ENCODE results near the gene RGS17.
A peak's percentile ranks its signal among the peaks of the same experiment; 100 is the strongest.

Gene RGS17

GRCh38 chr6:153081914-153082313 is 49.2 kb downstream of the RGS17 start:
- DNase-seq, result no peak

DNA sequence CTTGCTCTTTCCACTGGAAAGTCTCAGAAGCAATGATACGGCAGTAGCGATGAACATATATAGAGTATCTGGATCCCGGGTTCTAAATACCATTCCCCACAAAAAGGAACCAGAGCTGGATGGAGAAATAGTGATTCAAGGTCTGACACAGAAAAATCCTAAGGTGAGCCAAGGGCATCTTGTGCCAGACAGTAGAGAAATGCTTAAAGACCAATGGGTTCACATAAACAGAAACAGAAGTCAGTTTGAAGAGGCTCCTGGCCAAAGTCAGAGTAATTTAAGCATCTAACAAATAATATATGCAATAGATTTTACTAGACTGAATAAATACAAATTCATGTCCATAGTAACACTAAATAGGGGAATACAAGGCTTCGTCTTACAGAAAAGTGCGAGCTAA is 54.7 kb downstream of the RGS17 start:
- no peak for DNase-seq

- DNase-seq, result no peak
Measured at GRCh38 chr6:153074761-153075160, 56.3 kb downstream of the RGS17 start.

GRCh38 chr6:153073841-153074240 is 57.2 kb downstream of the RGS17 start:
- DNase-seq, result peak in 2 of 3 donors; percentile 32 to 37

GRCh38 chr6:153070756-153071155 is 60.3 kb downstream of the RGS17 start:
- DNase-seq, result no peak

DNA sequence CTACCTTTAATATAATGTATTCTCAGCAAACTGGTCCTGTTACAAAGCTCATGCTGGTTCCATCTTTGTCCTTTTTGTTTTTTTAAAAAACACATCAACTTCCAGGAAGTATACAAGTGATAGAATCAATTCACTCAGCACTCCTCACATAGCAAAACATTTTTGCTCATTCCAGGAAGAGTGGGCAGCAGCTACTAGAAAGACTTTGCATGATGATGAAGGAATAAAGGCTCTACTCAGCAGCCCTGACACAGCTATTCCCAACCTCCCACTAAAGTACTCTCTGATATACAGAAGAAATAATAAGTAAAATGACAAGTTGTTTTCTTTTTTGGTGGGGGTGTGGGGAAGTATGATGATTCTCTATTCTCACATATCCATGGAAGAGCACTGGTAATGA is 61.2 kb downstream of the RGS17 start:
- no peak for DNase-seq

DNA sequence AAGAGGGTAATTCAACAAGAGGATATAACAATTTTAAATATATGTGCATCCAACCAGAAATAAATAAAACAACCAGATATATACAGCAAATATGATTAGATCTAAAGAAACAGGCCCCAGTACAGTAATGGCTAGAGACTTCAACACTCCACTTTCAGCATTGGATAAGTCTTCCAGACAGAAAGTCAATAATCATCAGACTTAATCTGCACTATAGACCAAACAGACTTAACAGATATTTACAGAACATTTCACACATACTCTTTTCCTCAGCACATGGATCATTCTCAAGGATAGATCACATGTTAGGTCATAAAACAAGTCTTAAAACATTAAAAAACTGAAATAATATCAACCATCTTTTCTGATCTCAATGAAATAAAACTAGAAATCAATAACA is 65.9 kb downstream of the RGS17 start:
- DNase-seq, result no peak

DNA sequence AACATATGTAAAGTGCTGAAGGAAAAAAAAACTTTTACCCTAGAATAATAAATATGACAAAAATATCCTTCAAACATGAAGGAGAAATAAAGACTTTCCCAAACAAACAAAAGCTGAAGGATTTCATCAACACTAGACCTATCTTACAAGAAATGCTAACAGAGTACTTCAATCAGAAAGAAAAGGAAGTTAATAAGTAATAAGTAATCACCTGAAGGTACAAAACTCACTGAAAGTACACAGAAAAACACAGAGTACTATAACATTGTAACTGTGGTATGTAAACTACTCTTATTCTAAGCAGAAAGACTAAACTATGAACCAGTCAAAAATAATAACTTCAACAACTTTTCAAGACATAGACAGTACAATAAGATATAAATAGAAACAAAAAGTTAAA is 67.1 kb downstream of the RGS17 start:
- no peak for DNase-seq

- no peak for DNase-seq
Measured at GRCh38 chr6:153062516-153062915, 68.6 kb downstream of the RGS17 start.

- DNase-seq, result peak; percentile 19 to 37 (median 37)
Measured at GRCh38 chr6:153059757-153060156, 71.3 kb downstream of the RGS17 start.

DNA sequence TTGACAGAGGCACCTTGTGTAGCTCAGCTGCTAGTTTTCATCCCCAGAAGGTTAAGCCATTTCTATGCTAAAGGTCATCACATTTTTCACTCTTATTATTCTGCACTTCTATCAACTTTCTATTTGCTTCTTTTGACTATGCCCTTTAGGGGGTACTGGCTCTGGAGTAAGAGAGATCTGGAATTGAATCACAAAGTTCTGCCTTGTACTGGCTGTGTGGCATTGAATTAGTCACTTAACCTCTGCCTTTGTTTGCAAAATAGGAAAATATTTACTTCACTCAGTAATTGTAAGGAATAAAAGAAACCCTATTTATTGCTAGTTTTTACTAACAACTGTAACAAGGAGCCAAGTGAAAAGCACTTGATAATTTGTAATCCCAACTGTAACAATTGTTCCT is 71.8 kb downstream of the RGS17 start:
- no peak for DNase-seq

DNA sequence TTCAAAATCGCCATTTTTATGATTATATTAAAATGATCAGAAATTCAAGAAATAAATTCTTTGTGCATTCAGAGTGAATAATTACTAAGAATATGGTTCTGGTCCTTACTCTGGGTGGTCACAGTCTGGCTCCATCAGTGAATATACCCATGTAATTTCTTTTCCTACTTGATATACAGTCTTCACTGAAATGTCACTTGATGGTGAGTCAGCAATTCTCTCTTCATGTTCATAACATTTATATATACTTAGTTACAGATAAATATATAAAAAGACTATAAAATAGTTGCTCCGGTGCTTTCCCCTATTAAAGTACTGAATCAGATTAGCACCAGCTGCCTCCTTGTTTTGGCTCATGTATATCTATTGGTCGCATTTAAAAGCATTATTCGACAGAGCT is 72.2 kb downstream of the RGS17 start:
- DNase-seq, result no peak

- DNase-seq, result no peak
Measured at GRCh38 chr6:153058291-153058690, 72.8 kb downstream of the RGS17 start.

DNA sequence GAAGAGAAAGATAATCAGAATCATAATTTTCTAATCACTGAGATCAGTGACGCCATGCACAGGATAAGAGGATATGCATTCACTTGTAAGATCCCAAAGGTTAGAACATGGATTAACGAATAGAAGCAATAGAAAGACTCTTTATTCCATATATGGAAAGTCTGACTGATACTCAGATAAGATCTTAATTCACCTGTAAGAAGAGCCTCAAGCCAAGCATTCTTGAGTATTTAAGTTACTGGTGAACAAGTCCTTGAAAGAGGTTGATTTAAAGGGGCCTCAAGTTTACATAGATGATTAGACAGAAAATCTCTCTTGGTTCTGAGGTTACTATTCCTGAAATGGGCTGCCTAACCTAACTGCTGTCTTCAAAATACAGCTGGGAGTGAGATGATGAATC is 74.8 kb downstream of the RGS17 start:
- no peak for DNase-seq

DNA sequence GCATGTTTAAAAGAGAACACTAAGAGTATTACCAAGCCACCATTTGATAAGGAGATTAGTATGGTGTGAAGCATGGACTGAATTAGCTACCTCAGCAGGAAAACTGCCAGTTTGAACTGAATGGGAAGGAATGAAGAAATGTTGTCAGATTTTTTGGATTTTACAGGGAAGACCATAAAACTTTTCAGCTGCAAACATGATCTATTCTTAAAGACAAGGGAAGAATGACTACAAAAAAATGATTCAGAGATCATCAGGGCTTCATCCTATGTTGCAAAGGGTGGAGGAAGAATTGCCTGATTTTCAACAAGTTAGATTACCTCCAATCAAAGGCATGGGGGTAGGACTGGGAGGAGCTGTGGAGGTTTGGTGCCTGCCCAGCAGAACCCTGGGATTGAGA is 79.3 kb downstream of the RGS17 start:
- no peak for DNase-seq

- DNase-seq, result no peak
Measured at GRCh38 chr6:153048631-153049030, 82.5 kb downstream of the RGS17 start.

DNA sequence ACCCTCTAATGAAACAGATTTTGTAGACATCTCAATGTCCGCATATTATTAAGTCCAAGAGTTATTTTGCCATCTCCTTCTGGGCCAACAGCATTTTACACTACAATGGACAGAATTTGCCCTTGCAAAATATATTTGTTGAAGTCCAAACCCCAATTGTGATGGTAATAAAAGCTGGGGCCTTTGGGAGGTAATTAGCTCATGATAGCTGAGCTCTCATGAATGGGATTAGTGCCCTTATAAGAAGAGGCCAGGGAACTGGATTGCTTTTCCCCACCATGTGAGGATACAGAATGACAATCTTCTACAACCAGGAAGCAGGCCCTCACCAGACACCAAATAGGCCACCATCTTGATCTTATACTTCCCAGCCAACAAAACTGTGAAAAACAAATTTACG is 83.7 kb downstream of the RGS17 start:
- no peak for DNase-seq

GRCh38 chr6:153045271-153045670 is 85.8 kb downstream of the RGS17 start:
- no peak for DNase-seq

- no peak for DNase-seq
Measured at GRCh38 chr6:153044295-153044694, 86.8 kb downstream of the RGS17 start.

- DNase-seq, result no peak
Measured at GRCh38 chr6:153043719-153044118, 87.4 kb downstream of the RGS17 start.

GRCh38 chr6:153038378-153039057 is 92.6 kb downstream of the RGS17 start:
- no peak for DNase-seq

- no peak for DNase-seq
Measured at GRCh38 chr6:153034139-153034538, 96.9 kb downstream of the RGS17 start.

- DNase-seq, result peak; percentile 36 to 77 (median 76)
Measured at GRCh38 chr6:153032255-153032882, 98.7 kb downstream of the RGS17 start.

GRCh38 chr6:153031335-153031955 is 99.6 kb downstream of the RGS17 start:
- DNase-seq, result no peak

DNA sequence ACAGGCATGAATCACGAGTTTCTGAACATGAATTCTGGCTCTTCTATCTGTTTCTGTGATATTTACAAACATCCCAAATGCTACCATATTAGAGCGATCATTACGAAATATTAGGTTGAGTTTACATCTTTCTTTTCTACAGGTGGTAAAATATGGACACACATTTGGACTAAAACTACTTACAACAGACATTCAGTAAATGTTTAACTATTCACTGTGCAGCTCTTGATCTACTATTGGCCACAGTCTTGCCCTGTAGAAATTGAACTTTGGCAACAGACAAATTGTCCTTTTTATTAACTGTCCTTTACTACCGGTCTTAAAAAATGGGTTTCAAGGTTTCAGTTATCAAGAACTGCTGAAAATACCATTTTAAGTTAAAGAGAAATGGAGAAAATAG is 102.1 kb downstream of the RGS17 start:
- no peak for DNase-seq
